ENCODE results near the gene PTH.
A peak's percentile ranks its signal among the peaks of the same experiment; 100 is the strongest.

The PTH gene

DNA sequence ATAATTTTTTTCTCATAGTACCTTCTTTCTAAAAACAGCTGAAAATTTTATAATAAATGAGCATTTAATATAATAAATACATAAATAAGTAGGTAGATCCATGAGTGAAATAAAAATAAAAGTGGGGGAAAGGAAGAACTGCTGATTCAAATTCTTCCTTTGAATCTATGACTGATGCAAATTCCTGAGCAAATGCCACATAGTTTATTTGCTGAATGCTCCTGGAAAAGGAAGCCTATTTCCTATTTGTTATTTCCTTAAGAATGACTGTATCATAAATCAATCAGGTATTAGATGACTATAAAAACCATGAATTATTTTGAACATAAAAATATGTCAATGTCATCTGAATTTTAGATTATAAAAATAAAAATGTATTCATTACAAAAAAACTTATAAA, 49.4 kb downstream of the PTH start:
- FAIRE-seq = peak; percentile 54

- FAIRE-seq = peak; percentile 27
These were observed 50.2 kb downstream of the PTH start for GRCh38 chr11:13445588-13445987.
